GM18519 (cell line): ENCODE data around the gene HIGD2A.

Source experiments
- ATAC-seq: cut with Tn5 transposase; IDR thresholded peaks from one replicate; pipeline ENCODE4 v1.9.1; 2021; ENCODE audit warnings: mild to moderate bottlenecking, moderate library complexity; ENCODE audit not compliant: unreplicated experiment, low FRiP score

The HIGD2A gene

DNA sequence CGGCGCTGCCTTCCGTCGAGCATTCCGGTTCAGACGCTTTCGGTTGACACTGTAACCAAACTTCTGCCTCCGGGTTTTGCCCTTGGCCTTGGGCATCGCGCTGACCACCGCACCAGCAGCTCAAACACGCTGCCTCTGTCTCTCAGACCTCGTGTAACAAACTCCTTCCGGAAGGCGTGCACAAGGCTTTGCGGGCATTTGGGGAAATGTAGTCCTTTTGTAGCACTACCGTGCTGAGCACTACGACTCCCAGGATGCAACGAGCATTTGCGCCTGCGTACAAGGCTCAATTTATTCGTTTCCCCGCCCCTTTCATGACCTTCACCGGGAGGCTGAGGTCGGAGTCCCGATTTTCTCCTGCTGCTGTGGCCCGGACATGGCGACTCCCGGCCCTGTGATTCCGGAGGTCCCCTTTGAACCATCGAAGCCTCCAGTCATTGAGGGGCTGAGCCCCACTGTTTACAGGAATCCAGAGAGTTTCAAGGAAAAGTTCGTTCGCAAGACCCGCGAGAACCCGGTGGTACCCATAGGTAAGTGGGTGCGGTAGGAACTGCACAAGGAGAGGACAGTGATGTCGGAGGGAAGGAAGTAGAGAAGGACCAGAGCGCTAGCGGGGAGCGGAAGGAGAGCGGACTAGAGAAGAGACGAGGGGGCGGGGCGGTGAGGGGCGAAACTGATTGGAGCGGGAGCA is at the start of gene HIGD2A, which contains the start of gene NOP16:
Gene HIGD2A, plus strand, starts transcription at position 308 of the 691 bp plus-strand sequence. Its CDS starts 69 bp downstream, at position 377.
Gene NOP16, minus strand, starts transcription at position 155 of the 691 bp plus-strand sequence. Its CDS starts 59 bp downstream, at position 96.
- peak; percentile 74 for ATAC-seq

DNA sequence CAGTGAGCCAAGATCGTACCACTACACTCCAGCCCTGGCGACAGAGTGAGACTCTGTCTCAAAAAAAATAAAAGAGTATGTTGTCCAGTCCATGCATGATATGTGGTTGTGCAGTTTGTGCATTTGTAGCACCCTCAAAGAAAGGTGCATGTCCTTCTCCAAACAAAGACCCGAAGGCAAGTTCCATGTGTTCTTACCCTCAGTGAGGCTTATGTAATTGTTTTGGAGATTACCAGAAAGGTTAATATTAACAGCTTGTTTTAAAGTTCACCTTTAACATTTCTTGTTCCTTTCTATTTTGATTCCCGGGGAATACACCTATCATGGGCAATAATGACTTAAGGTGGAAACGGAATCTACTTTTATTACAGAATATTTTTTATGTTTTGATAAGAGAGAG is 49.2 kb upstream of the HIGD2A start:
- no peak for ATAC-seq

GRCh38 chr5:176341325-176342157 is 47.0 kb upstream of the HIGD2A start:
- no peak for ATAC-seq

DNA sequence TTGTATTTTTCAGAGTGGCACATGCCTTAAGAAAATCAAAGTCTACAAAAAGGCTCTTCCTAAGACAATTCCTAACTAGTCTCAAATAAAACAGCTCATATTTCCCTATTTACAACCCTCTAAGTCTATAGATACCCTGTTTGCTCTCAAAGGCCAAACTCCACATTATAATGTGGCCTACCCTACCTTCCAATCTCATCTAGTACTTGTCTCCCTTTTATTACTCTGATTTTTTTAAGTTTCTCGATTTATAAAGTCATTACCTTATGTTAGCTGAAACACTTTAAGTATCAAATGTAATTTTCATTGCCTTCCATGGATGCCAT is 46.4 kb upstream of the HIGD2A start:
- ATAC-seq = no peak

- no peak for ATAC-seq
Observed at GRCh38 chr5:176342766-176343458, 45.6 kb upstream of the HIGD2A start.

- no peak for ATAC-seq
Observed at GRCh38 chr5:176350416-176350815, 38.1 kb upstream of the HIGD2A start.

DNA sequence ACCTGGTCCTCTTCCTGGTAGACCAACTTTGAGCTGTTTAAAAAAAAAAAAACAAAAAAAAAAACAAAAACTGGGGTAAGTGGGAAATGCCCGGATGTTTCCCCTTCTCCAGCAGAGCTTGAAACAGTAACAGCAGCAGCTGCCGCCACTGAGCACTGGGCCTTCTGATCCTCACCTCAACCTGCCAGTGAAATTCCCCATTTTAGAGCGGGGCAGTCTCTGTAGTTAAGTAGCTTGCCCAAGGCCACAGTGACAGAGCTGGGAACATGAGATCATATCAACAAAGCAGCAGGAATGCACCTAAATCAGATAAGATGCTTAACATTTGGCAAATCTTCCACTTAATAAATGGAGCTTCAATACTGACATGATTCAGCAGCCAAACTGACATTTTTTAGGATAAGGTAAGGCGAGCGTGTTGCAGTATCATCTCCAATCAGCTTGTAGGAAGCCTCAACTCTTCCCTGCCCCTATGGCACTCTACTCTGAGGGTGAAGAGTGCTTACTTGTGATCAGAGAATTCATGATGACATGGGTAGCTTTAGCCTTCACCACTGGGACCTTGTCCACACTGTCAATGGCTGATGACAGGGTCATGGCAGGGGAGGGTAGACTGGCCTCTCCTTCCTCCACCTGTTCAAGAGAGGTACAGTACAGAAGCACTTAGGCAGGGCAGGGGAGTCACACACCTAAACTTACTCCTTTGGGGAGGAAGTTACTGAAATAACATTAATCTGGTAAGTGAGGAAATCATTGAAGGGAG is 36.3 kb upstream of the HIGD2A start:
- no peak for ATAC-seq

GRCh38 chr5:176353533-176353932 is 35.0 kb upstream of the HIGD2A start:
- no peak for ATAC-seq

DNA sequence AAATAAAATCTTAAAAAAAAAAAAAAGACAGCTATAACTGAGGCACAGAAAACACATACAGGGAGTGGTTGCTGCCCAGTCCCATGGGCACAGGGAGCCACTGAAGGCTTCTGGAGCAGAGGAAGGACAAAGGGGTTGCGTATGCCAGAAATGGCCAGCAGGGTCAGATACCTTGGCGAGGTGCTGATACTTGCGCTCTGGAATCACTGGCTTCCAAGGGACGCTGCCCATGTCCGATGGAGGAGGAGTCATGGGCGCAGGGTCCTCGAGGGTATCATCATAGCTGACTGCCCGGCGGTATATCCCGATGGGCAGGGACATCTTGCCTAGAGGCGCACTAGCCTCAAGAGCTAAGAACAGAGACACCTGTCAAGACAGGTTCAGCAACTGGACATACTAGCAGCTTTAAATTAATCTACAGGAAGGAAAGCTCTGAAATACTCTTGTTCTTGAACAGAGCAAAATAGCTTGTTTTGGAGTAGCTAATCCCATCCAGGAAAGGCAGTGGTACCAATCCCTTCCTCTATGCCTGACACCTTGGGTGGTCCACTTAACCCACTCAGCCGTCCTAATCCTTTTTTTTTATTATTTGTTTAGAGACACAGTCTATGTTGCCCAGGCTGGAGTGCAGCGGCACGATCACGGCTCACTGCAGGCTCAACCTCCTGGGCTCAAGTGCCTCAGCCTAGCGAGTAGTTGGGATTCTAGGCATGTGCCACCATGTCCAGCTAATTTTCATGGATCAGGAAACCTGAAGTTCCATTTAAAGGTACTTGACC is 33.0 kb upstream of the HIGD2A start:
- no peak for ATAC-seq

DNA sequence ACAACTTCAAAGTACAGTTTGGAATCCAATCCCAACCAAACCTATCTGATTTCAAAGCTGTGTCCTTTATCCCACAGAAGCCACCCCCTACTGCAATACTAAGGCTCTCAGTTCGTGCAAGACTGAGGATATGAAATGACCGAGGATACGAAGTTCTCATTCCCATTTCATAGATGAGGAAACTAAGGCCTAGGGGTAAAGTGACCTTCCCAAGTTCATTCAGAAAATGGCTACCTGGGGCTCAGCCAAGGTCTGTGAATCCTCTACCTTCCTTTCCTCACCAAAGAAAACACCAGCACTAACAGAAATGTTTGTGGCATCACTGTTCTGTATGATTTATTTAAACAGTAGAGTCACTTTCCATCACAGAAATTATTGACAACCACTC is 32.4 kb upstream of the HIGD2A start:
- no peak for ATAC-seq

GRCh38 chr5:176359658-176360057 is 28.9 kb upstream of the HIGD2A start:
- no peak for ATAC-seq

DNA sequence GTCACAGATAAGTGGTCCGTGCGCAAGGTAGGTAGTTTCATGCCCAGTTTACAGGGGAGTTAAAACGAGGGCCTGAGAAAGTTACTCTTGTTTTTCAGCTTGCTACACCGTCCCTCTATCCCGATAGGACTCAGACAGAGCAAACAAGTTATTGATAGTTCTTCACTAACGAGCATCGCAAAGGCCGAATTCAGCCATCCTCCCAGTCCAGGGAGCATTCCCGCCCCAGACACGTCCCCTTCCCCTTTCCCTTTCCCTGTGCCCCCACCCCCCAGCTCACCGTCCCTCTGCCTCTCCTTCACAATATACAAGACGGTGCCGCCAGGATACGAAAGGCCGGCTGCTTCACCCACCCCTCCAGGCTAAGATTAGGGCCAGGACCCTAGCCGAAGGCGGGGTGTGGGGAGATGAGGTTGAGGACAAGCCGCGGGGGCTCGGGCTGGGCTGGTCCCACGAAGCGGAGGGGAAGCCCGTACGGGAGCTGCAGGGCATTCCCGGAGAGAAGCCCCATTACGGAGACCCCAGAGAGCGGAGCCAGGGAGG is 27.6 kb upstream of the HIGD2A start:
- ATAC-seq = no peak

DNA sequence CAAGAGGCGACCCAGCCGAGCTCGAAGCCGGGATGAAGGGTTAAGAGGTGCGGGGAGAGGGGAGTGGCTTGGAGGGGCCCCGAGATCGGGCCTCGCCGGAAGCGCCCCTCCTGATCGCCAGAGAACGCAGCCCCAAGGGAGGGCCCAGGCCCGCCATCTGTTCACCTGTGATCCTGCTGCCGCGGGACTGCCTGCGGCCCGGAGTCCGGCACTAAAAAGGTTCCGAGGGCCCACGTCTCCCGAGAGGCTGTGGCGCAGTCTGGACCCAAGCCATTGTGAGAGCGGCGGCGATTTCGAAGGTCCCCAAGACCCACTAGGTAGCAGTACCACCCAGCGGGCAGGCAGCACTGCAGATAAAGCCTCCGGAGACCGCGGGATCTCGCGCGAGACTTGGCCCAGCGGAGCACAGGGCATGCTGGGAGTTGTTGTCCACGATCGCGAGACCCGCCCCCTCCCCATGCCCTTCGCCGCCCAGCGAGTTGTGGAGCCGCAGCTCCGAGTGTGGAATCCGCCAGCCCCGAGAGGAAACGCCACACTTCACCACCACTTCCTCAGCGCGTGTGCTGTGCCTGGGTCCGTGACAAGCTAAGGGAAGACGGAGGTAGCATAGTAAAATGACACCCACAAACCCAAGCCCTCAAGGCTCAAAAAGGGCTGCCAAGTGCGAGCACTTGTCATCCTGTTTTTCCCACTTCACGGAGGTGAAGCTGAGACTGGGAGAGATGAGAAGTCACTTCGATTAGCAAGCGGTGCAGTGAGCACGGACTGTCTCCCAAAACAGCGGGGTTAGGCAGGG is 26.9 kb upstream of the HIGD2A start, which contains the start of gene KIAA1191:
Gene KIAA1191, minus strand, starts transcription at position 328 of the 796 bp plus-strand sequence. CDS start 2,256 bp downstream, outside the sequence.
- peak; percentile 65 for ATAC-seq

DNA sequence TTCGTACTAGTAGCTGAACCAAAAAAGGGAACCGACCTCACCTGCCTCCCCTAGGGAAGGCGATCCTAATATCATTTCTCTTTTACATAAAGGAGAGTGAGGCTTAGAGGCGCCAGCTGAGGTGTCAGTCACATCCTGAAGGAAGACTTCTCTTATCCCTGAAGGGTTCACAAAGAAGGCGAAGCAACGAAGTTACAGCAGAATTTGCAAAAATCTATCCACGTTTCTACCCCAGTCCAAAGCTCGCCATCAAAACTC is 26.4 kb upstream of the HIGD2A start:
- no peak for ATAC-seq

DNA sequence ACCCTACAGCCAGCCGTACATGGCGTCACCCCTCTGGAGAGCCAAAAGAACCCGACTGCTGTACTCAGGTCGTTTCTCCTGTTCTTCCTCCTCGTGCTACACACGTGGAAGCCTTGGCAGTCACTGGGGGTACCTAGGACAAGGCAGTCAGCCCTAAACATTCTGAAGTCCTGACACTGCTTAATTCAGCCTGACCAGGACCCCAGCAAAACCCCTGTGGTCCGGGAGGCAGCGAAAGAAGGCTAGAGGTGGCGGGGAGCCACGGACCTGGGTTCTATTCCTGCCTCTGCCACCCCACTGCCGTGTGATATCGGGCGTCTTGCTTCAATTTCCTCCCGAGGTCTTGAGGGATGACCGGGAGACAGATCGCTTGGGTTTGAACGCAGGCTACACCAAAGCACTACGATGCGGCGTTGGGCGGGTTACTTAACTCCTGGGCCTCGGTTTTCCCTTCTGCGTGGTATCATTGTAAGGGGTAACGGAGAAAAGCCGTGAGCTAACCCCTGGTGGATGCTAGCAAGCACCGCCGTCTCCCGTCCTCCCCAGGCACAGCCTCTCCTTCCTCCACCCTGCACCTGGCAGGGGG is 23.7 kb upstream of the HIGD2A start:
- ATAC-seq = no peak

- ATAC-seq = peak; percentile 31
Observed at GRCh38 chr5:176365351-176366231, 23.0 kb upstream of the HIGD2A start, which contains the start of gene ARL10. TSS of gene ARL10 (plus strand) at chr5:176365487. CDS start at chr5:176365564, 77 bp downstream.

DNA sequence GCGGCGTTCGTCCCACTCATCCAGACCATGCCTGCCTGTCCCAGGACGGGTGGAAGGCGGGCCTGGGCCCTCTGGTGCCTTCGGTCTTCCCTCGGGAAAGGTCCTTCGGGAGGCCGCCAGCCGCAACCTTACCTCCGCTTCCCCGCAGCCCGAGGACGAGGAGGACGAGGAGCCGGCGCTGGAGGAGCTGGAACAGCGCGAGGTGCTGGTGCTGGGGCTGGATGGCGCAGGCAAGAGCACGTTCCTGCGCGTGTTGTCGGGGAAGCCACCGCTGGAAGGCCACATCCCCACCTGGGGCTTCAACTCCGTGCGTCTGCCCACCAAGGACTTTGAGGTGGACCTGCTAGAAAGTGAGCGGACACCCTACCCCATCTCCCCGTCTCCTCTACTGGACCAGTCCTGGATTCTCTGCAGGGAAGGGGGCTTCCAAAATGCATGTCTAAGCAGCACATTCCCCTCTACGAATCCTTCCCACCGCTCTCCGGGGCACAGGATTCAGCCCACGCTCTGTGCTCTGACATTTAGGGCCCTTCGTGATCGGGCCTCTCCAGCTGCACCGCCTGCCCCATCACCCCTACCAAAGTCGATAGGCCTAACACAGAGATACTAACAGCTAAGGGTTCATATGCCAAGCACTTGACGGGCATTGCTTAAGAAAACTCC is 22.2 kb upstream of the HIGD2A start:
- ATAC-seq = no peak
